ENCODE measurements around the gene UQCRHL. TPM values are rescaled to one million over a fixed set of nuclear protein-coding genes. Genes with fewer than 3 reads are reported as not detected.

Gene UQCRHL
- total RNA-seq, 1 experiment from 2014 or later, result 4.9 TPM

DNA sequence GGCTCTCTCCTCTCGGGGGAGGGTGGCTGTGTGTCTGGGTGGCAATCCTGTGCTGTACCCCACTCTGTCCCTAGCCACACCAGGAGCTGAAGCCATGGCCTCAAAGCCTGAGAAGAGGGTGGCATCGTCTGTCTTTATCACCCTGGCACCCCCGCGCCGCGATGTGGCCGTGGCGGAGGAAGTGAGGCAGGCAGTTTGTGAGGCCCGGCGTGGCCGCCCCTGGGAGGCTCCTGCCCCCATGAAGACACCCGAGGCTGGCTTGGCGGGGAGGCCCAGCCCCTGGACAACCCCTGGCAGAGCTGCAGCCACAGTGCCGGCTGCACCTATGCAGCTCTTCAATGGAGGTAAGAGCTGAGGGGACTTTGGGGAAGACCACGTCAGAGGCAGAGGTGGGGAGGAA, 42.6 kb downstream of the UQCRHL start:
- Histone ChIP-seq H3K27me3 (ENCODE audit: insufficient read depth, low read depth) (no peaks in the 10 kb centered on the region), H2AFZ (no peak overlapping the region), H3F3A (ENCODE audit: insufficient read depth, low read depth) (no peaks in the 10 kb centered on the region), H3K4me3 (no peak overlapping the region), H3K36me3 (ENCODE audit: low read depth) (no peaks in the 10 kb centered on the region; the same call in 1 of the 2 replicates), H3K79me2 (ENCODE audit: low read depth) (peaks cover 4% of the 10 kb centered on the region; the same call in 1 of the 2 replicates), H3K9me3 (ENCODE audit: insufficient read depth, low read depth) (no peaks in the 10 kb centered on the region), H3K9me2 (ENCODE audit: insufficient read depth) (no peaks in the 10 kb centered on the region), H3K27ac (no peak overlapping the region), H3K4me2 (no peak overlapping the region), H4K20me1 (ENCODE audit: insufficient read depth) (no peaks in the 10 kb centered on the region), H3K4me1 (replicated peaks; ENCODE audit: insufficient read depth) (peaks cover 15% of the 10 kb centered on the region)
- intact Hi-C loops (cut with micrococcal nuclease; ENCODE audit: unreplicated experiment), result no loop called here
- no peak for DNase-seq
- BruUV-seq (replicated peaks), result no TSS peak
- CTCF ChIA-PET, result no interaction called here
- POLR2A ChIA-PET (ENCODE audit: unreplicated experiment), result no interaction called here
- TF ChIP-seq, protein P1, sequence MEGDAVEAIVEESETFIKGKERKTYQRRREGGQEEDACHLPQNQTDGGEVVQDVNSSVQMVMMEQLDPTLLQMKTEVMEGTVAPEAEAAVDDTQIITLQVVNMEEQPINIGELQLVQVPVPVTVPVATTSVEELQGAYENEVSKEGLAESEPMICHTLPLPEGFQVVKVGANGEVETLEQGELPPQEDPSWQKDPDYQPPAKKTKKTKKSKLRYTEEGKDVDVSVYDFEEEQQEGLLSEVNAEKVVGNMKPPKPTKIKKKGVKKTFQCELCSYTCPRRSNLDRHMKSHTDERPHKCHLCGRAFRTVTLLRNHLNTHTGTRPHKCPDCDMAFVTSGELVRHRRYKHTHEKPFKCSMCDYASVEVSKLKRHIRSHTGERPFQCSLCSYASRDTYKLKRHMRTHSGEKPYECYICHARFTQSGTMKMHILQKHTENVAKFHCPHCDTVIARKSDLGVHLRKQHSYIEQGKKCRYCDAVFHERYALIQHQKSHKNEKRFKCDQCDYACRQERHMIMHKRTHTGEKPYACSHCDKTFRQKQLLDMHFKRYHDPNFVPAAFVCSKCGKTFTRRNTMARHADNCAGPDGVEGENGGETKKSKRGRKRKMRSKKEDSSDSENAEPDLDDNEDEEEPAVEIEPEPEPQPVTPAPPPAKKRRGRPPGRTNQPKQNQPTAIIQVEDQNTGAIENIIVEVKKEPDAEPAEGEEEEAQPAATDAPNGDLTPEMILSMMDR (conservative IDR thresholded peaks at IDR 0.05), result no peak
- no peak for TF ChIP-seq EZH2 (IDR thresholded peaks at IDR 0.05; ENCODE audit: low read depth)

DNA sequence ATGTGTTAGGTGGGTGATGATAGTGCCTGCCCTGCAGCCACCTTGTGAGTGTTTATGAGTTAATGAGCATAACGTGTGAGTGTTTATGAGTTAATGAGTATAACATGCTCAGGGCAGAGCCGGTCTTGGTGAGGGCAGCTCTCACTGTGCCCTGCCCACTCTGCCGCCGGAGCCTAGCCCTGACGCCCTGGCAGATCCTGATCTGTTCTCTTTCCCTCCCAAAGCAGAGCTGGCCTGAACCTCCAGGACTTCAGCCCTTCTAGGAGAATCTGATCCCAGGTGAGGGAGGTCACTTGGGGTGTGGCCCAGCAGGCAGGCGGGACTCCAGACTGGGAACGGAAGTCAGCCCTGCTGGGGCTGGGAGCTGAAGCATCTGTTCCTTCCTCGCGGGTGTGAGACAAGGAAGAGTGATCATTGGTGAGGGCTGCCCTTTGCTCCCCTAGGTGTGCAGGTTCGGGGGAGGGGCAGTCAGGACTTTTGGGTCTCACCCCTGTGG, 43.1 kb downstream of the UQCRHL start:
- no peak overlapping the region for H3K4me2 ChIP-seq
- no peak for TF ChIP-seq EZH2 (IDR thresholded peaks at IDR 0.05; ENCODE audit: low read depth)
- TF ChIP-seq, protein P1 (conservative IDR thresholded peaks at IDR 0.05), result no peak
- no peaks in the 10 kb centered on the region; the same call in 1 of the 2 replicates for H3K36me3 ChIP-seq (ENCODE audit: low read depth)
- ChIA-PET CTCF (interaction anchor here (0.7 kb wide), 1 partner anchor 16 kb away, joined by 3 read pairs; no protein-coding TSS in a partner anchor), POLR2A (ENCODE audit: unreplicated experiment) (interaction anchor here (0.7 kb wide), 1 partner anchor 98 kb away, joined by 3 read pairs; no protein-coding TSS in a partner anchor)
- no peaks in the 10 kb centered on the region for H4K20me1 ChIP-seq (ENCODE audit: insufficient read depth)
- H3K27me3 ChIP-seq (ENCODE audit: insufficient read depth, low read depth), result no peaks in the 10 kb centered on the region
- H3K79me2 ChIP-seq (ENCODE audit: low read depth), result peaks cover 10% of the 10 kb centered on the region
- no TSS peak for BruUV-seq (replicated peaks)
- no peak overlapping the region for H2AFZ ChIP-seq
- no peaks in the 10 kb centered on the region for H3K9me3 ChIP-seq (ENCODE audit: insufficient read depth, low read depth)
- no peak overlapping the region for H3K27ac ChIP-seq
- H3F3A ChIP-seq (ENCODE audit: insufficient read depth, low read depth), result no peaks in the 10 kb centered on the region
- peaks cover 17% of the 10 kb centered on the region for H3K4me1 ChIP-seq (replicated peaks; ENCODE audit: insufficient read depth)
- H3K9me2 ChIP-seq (ENCODE audit: insufficient read depth), result no peaks in the 10 kb centered on the region
- no peak overlapping the region for H3K4me3 ChIP-seq
- intact Hi-C loops (cut with micrococcal nuclease; ENCODE audit: unreplicated experiment), result no loop called here
- peak in 1 of 2 experiments; percentile 58 for DNase-seq

DNA sequence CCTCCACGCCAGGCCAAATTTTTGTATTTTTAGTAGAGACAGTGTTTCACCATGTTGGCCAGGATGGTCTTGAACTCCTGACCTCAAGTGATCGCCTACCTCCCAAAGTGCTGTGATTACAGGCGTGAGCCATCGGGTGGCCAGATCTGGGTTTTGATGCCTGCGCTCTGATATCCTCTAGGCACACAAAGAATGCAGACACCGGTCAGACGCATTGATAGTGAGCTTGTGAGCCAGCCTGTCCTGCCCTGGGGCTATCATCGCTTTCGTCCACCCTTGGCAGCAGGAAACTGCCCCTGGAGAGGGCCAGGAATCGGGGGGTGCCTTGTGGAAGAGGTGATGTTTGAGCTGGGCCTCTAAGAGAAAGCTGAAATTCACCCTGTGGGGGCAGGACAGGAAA, 44.9 kb downstream of the UQCRHL start:
- POLR2A ChIA-PET (ENCODE audit: unreplicated experiment), result interaction anchor here (0.5 to 0.7 kb wide), 3 partner anchors 17 to 166 kb away, joined by 5 to 18 read pairs (median 8); no protein-coding TSS in a partner anchor
- no peak overlapping the region for H2AFZ ChIP-seq

More for the DNA sequence above, 44.9 kb downstream of the UQCRHL start:
- CTCF ChIA-PET, result interaction anchor here (0.7 kb wide), 1 partner anchor 244 kb away, joined by 17 read pairs; no protein-coding TSS in a partner anchor
- H3K27ac ChIP-seq, result no peak overlapping the region
- no peaks in the 10 kb centered on the region for H3K36me3 ChIP-seq (ENCODE audit: low read depth)
- H3K4me2 ChIP-seq, result no peak overlapping the region
- H3K9me3 ChIP-seq (ENCODE audit: insufficient read depth, low read depth), result no peaks in the 10 kb centered on the region
- BruUV-seq (replicated peaks), result no TSS peak
- intact Hi-C loops (cut with micrococcal nuclease; ENCODE audit: unreplicated experiment), result no loop called here
- H3K9me2 ChIP-seq (ENCODE audit: insufficient read depth), result no peaks in the 10 kb centered on the region
- H3K4me1 ChIP-seq (replicated peaks; ENCODE audit: insufficient read depth), result peaks cover 17% of the 10 kb centered on the region
- no peaks in the 10 kb centered on the region for H4K20me1 ChIP-seq (ENCODE audit: insufficient read depth)
- peaks cover 6% of the 10 kb centered on the region; the same call in 1 of the 2 replicates for H3F3A ChIP-seq (ENCODE audit: insufficient read depth, low read depth)
- H3K27me3 ChIP-seq (ENCODE audit: insufficient read depth, low read depth), result no peaks in the 10 kb centered on the region
- H3K79me2 ChIP-seq (ENCODE audit: low read depth), result peaks cover 13% of the 10 kb centered on the region
- H3K4me3 ChIP-seq, result no peak overlapping the region
- no peak for DNase-seq
- no peak for TF ChIP-seq EZH2 (IDR thresholded peaks at IDR 0.05; ENCODE audit: low read depth)
- TF ChIP-seq, protein P1 (conservative IDR thresholded peaks at IDR 0.05), result no peak
